GM19043 (cell line): ENCODE results near the gene NDUFA13.

Source experiments
- ATAC-seq: cut with Tn5 transposase; IDR thresholded peaks from one replicate; pipeline ENCODE4 v1.9.1; 2021; ENCODE audit warnings: low read depth; ENCODE audit not compliant: unreplicated experiment

The NDUFA13 gene

DNA sequence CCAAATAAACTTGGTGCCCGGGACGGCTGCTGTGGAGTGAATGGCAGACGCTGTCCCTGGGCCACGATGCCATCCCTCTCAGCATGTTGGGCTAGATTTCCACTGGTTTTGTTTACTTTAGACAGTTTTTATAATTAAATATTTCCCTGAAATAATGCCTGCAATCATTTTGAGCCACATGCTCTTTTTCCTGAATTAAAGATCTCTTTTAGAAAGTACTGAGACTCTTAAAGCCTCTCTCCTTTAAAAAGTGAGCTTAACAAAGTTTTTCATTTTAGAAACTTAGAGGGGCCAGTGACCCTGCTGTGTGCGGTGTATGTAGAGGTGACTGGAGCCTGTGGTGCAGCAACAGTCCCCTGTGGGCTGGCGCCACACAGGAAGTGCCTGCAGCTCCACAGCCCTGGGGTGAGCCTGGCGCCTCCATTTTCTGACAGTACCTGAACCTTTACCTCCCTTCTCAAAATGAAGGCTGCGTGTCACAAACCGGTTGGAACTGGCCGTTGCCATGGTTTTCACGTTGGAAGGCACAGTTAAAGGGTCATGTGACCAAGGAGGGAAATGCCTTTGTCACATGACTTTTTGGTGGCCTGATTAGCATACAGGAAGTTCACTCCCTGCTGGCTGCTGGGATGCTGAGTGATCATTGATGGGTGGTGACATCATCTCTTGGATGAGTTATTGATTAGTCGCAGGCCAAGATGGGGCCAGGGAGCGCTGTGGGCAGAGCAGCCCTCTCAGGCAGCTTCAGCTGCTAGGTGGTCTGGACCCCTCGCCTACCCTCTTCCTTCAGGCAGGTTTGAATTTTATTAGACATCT is 26.9 kb upstream of the NDUFA13 start:
- ATAC-seq, result peak; percentile 53

DNA sequence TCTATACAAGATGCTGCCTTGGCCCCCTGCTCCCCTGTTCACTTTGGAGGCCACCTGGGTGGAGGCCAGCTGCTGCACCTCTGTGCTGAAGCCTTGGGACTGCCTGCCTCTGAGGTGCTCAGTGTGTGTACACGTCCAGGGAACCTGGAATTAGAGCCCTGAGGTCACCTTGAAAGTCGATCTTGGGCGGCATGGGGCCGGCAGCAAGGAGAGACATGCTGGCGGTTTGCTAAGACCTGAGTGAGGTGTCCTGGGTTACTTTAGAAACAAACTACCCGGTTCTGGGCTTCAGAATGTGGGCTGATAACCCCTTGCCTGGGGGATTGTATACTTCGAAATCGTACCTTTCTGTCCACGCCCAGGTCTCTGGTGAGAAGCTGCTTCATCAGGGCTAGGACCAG is 26.2 kb upstream of the NDUFA13 start:
- ATAC-seq, result no peak

DNA sequence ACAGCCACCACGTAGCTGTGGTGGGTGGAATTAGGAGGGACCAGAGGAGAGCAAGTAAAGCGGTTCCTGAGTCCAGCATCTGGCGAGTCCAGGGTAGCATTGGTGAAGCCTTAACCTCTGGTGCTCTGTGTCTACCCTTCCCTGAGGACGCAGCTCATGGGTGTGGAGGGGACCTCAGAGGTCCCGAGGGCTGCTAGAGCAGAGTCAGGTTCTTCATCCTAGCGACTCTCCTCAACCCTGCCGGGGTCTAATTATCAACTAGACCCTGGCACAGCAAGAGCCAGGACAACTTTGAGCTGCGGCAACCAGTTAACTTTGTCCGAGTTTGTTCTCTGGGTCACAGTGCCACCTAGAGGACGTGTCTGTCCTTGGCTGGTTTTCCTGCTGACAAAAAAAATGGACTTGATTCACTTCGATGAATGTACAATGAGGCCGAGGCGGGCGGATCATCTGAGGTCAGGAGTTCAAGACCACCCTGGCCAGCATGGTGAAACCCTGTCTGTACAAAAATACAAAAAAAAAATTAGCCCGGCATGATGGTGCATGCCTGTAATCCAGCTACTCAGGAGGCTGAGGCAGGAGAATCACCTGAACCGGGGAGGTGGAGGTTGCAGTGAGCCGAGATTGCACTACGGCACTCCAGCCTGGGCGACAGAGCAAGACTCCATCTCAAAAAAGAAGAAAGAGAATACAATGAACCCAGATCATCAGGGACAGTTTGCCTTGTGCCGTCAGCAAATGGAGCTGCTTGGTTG is 25.6 kb upstream of the NDUFA13 start:
- no peak for ATAC-seq

DNA sequence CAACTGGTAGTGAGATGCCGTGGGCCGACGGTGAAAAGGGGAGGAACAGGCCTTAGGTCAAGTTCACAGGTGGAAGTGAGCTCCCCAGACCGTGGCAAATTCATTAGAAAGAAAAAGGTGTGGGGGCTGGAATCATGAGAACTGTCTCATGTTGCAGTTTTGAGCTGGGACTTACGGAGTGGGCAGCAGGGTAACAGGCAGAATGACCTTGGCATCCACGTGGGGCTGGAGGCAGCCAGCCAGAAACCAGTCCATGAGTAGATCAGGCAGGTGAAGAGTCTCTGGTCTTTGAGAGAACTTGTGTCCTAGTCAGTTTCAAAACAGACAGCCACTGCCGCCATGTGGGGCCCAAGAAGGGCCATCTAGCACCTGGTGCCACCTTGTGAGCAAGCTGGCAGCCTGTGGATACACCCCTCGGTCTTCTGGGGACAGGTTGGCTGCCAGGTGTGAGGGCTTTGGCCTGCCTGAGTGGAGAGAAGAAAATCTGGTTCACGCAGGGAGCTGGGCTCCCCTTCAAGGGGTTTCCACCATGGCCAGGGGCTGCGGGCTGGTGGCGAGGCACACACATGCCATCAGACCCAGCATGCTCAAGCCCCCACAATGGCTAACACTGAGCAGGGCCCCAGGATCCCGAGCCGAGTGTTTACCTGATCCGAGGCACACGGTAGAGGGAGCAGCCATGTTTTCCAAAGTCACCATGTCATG is 24.6 kb upstream of the NDUFA13 start:
- ATAC-seq, result no peak

DNA sequence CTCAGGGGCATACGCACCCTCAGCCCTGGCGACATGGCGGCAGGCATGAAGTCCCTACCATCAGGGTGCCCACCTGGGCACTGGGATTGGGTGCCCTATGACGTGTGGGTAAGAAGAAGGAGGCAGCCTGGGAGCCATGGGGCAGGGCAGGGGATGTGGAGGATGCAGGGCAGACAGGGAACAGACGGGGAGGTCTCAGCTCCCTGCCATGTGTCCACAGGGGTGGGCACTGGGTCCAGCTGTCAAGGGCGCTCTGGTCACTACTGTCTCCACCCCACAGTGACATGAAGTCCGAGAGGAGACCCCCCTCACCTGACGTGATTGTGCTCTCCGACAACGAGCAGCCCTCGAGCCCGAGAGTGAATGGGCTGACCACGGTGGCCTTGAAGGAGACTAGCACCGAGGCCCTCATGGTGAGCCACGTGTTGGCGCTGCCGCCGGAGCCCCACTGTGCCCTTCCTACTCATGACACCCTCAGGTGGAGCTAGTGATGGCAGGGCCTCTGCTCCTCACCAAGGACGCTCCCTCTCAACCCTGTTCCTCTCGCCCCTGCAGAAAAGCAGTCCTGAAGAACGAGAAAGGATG is 23.9 kb upstream of the NDUFA13 start:
- no peak for ATAC-seq

DNA sequence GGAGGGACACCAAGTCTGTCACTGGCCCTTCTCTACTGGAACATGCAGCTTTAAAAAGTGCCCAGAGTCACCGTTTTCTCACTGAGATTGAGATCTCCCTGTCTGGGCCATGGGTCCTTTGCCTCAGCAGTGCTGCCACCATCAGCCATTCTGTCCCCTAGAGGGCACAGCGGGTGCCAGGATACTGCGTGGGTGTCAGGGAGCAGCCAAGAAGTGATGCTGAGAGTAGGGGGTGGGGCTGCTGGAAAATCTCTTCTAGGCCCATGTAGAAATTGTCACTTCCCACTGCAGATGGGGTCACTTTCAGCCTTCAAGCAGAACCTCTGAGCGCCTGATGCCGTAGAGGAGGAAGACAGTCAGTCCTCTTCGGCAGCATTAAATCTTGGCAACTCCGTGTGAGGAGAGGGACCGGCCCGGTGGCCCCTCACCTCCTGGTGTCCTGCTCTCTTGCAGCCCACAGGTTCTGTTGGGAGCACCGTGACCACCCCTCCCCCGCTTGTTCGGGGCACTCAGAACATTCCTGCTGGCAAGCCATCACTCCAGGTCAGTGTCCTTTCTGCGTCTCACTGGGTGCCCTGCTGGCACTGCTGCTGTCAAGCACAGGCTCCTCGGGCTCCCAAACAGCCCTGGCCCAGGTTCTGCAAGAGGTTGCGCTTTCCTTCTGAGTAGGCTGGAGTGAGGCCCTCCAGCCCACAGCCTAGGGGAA is 22.0 kb upstream of the NDUFA13 start:
- no peak for ATAC-seq

DNA sequence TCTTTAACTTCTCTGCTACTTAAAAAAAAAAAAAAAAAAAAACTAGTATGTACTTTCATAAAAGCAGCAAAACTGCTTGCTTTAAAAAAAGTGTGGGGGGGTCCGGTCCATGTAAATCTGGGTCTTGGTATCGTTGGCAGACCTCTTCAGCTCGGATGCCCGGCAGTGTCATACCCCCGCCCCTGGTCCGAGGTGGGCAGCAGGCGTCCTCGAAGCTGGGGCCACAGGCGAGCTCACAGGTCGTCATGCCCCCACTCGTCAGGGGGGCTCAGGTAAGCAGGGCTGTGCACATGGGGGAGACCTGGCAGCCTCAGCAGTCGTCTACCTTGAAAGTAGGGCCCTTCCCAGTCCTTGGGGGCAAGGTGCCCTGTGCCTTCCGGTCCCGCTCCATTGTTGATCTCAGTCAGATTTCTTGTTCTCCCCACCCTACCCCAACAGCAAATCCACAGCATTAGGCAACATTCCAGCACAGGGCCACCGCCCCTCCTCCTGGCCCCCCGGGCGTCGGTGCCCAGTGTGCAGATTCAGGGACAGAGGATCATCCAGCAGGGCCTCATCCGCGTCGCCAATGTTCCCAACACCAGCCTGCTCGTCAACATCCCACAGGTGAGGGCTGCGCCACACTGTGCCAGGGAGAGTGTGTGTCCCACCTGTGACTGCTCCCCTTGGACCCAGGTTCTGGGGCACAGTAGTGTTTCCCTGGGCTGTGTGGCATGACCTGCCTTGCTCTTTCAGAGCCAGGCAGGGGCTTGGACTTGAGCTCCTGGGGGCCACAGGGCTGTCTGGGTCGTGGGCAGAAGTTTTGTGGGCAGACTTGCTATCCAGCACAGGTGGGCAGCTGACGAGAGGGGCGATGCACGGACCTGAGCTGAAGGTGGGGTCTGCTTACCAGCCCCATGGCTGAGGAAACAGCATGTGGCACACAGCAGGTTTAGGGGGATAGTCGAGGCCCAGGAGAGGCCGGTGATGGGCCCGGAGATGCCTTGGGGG is 20.1 kb upstream of the NDUFA13 start:
- ATAC-seq, result no peak

DNA sequence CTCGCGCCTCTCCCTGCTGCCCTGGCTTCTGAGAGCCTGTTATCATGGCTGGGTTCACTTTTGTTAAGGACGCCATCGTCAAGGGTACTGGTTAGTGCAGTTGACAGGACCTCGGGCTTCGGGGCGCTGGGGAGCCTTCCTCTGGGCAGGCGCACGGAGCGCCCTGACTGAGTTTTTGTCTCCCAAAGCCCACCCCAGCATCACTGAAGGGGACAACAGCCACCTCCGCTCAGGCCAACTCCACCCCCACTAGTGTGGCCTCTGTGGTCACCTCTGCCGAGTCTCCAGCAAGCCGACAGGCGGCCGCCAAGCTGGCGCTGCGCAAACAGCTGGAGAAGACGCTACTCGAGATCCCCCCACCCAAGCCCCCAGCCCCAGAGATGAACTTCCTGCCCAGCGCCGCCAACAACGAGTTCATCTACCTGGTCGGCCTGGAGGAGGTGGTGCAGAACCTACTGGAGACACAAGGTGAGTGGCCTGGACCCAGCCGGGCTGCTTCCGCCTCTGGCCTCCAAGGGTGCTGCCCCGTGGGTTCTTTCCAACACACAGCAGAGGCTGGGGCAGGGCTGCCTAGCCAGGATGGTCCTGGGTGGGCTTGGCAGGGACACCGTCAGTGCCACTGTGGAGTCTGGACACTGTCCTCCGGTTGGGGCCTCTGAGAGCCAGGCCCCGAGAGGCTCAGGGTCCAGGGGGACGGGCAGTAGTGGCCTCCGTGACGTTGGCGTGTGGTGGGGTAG is 17.6 kb upstream of the NDUFA13 start:
- no peak for ATAC-seq

DNA sequence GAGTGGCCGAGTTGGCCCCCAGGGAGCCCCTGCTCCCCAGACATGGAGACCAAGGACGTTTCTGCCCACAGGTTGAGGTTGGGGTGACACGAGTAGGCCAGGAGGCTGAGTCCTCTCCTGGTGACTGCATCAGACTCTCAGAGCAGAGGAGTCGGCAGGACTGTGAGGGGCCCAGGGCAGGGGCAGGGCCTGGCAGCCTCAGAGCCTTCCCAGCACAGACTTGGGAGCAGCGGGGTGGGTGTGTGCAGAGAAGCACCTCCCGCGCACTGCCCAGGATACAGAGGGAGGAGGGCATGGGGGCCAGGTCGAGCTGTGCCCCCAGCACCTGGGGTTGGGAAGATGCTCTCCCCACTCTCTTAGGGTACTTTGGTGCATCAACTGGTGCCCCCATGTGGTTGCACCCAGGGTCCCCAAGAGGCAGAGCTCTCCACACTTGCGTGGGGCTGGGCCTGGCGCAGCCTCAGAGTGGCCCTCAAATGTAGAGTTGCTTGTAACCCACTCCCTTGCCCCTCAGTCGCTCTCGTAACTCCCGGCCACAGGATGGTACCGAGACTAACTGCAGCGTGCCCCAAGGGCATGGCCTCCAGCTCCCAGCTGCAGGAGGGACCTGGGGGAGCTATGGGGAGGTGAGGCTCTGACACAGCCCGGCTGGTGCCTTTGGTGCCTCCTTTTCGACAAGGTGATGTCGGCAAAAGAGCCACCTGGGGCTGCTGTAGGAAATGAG is 16.6 kb upstream of the NDUFA13 start:
- no peak for ATAC-seq

DNA sequence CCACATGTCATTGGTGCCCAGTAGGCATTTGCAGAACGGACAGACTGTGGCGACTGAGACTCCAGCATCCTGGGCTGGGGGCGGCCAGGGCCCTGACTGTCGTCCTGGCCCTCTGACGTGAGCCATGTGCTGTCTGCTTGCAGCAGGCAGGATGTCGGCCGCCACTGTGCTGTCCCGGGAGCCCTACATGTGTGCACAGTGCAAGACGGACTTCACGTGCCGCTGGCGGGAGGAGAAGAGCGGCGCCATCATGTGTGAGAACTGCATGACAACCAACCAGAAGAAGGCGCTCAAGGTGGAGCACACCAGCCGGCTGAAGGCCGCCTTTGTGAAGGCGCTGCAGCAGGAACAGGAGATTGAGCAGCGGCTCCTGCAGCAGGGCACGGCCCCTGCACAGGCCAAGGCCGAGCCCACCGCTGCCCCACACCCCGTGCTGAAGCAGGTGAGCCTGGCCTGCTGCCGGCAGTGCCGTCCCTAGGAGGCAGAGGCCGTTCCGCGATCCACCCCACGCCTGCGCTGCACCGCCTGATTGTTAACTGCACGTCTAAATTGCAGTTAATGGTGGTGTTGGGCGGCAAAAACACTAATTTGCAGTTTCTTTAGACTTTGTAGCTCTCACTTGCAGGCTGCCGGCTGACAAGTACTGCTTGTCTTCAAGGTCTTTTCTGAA is 14.9 kb upstream of the NDUFA13 start:
- no peak for ATAC-seq

DNA sequence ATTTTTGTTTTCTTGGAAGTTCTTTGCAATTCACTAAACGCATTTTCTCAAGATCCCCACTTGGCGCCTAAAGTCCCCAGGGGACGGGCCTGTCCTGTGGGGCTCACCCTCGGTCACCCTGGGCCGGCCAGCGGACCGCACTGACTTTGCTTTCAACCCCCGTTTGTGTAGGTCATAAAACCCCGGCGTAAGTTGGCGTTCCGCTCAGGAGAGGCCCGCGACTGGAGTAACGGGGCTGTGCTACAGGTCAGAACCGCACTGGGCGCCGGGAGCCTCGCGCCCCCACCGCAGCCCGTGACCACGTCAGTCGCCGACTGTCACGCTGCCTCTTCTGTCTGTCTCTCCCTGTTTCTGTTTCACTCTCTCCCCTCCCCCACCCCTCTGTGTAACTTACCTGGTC is 14.2 kb upstream of the NDUFA13 start:
- no peak for ATAC-seq

DNA sequence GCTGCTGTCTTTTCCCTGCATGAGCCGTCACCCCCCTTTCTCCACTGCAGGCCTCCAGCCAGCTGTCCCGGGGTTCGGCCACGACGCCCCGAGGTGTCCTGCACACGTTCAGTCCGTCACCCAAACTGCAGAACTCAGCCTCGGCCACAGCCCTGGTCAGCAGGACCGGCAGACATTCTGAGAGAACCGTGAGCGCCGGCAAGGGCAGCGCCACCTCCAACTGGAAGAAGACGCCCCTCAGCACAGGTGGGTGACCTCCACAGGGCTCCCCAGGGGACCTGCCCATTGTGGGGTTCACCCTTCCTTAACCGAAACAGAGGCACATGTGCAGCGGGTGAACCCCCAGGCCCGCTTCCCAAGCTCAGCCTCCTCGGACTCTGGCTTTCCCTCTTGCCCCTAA is 13.7 kb upstream of the NDUFA13 start:
- no peak for ATAC-seq

DNA sequence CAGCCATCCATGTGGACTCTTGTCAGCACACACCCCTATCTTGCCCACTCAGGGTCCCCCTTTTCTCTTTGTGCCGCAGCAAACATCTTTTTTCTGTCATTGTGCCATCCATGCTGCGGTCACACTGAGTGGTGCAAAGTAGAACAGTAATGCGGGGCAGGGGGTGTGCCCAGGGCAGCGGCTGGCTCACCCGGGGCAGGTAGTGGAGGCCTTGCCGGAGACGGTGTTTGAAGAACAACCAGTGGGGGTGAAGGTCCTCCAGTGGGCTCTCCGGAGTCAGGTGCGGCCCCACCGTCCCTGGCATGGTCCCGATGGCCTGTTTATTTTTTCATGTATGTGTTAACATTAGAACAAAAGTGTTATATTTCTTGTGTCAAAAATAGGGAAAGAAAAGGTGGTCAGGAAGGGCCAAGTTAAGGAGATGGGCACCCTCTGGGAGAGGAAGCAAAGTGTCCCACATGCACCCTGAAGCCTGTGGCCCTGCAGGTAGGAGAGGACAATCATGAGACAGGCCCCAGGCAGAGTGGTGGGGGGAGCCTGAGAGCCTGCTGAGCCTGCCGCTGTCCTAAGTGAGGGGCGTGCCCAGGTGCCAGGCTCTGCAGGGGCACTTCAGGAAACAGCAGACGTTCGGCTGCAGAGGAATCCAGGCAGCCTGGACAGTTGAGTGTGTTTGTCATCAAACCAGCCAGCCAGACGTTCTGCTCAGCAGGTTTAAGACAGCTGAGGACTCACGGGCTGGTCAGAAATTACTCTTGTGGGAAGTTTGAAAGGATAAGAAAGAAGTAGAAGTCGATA is 13.0 kb upstream of the NDUFA13 start:
- ATAC-seq, result no peak

DNA sequence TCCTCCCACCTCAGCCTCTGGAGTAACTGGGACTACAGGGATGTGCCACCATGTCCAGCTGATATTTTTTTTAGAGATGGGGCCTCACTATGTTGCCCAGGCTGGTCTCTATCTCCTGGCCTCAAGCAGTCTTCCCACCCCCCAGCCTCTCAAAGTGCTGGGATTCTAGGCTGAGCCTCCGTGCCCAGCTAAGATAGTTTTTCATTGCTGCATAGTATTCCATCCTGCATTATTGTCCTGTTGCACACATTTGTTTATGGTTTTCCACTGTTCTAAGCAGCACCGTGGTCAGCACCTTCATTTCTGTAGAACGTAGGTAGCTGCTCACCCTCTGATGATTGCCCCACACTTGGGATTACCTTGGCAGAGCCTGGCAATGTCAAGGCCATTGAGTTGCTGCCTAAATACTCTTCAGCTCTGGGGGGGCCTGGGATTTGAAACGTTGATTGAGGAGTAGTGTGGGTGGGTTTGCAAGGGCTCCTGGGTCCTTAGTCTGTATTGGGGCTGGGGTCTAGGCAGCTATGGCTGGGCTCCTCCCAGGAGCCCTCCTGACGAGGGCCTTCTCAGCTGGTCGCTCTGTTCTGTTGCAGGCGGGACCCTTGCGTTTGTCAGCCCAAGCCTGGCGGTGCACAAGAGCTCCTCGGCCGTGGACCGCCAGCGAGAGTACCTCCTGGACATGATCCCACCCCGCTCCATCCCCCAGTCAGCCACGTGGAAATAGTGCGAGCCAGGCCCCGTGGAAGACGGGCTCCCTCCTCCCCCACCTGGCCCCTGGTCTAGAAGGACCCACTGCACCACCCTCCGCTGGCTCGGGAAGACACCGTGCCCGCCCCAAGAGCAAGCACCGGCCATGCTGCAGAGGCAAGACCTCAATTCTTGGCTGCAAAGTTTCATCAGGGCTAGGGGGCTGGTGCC is 11.0 kb upstream of the NDUFA13 start:
- ATAC-seq, result no peak

DNA sequence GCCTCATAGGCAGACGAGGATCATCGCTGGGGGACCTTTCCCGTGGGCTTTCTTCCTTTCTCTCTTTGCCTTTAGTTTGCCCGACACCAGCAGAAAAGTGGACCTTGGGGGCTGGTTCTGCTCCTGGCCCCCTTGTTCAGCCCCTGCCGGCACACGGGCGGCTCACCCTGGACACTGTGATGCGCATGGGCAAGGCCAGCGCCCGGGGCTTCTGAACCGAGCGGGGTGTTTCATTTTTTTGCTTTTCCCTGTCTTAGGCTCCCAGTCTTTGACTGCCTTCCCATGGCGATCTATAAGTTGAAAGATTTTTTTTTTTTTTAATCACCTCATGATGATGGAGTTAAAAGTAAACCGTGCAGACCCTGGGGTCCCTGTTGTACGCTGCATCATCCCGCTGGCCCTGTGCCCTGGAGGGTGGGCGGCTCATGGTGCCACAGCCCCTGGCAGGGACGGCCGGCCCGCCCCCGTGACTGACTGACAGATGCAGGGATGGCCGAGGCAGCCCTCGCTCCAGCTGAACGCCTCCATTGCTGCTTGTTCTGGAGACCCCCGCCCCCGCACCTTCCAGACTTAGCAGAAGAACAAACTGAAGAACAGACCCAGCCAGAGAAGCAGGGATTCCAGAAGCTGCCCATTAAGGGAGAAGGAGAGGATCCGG is 10.2 kb upstream of the NDUFA13 start:
- no peak for ATAC-seq
